CD4-positive, alpha-beta T cell treated with Interleukin-17A for 4 hours (primary cell): ENCODE results near the gene FGF11.

Source experiments
- DNase-seq: peaks from one replicate; pipeline ENCODE4 v3.0.0-alpha.2; 2020; ENCODE audit warnings: mixed read lengths

Gene FGF11

GRCh38 chr17:7439462-7440112, at the start of gene FGF11:
FGF11 (plus strand) TSS chr17:7439512; CDS start chr17:7439621, 109 bp downstream.
- peak; percentile 12 for DNase-seq

GRCh38 chr17:7389924-7390910, 49.1 kb upstream of the FGF11 start:
- no peak for DNase-seq

GRCh38 chr17:7391307-7391706, 48.0 kb upstream of the FGF11 start:
- DNase-seq = no peak

GRCh38 chr17:7392696-7393612, 46.4 kb upstream of the FGF11 start:
- no peak for DNase-seq

GRCh38 chr17:7393613-7394451, 45.5 kb upstream of the FGF11 start:
- peak; percentile 83 for DNase-seq

GRCh38 chr17:7394452-7395191, 44.7 kb upstream of the FGF11 start, which contains the start of gene PLSCR3:
PLSCR3 (minus strand) TSS chr17:7394525; CDS start chr17:7394110, 415 bp downstream.
- peak; percentile 88 for DNase-seq

GRCh38 chr17:7396147-7396546, 43.2 kb upstream of the FGF11 start:
- no peak for DNase-seq

- DNase-seq = no peak
Measured at GRCh38 chr17:7398612-7399011, 40.7 kb upstream of the FGF11 start.

- peak; percentile 52 for DNase-seq
Measured at GRCh38 chr17:7403043-7403726, 36.1 kb upstream of the FGF11 start.

- DNase-seq = no peak
Measured at GRCh38 chr17:7403727-7403976, 35.7 kb upstream of the FGF11 start.

- peak; percentile 98 for DNase-seq
Measured at GRCh38 chr17:7403977-7404736, 35.2 kb upstream of the FGF11 start, which contains the start of gene TMEM256. TMEM256 (minus strand) TSS chr17:7404097; CDS start chr17:7404084, 13 bp downstream.

GRCh38 chr17:7404737-7405349, 34.5 kb upstream of the FGF11 start:
- DNase-seq = peak; percentile 81

GRCh38 chr17:7405350-7406234, 33.7 kb upstream of the FGF11 start:
- DNase-seq = no peak

- DNase-seq = no peak
Measured at GRCh38 chr17:7406235-7406825, 33.0 kb upstream of the FGF11 start.

- DNase-seq = no peak
Measured at GRCh38 chr17:7407082-7407481, 32.2 kb upstream of the FGF11 start.

GRCh38 chr17:7407485-7408251, 31.6 kb upstream of the FGF11 start, which contains the start of gene NLGN2:
NLGN2 (plus strand) TSS chr17:7407845; CDS start chr17:7408256, 411 bp downstream.
- DNase-seq = no peak

- peak; percentile 52 for DNase-seq
Measured at GRCh38 chr17:7408252-7408727, 31.0 kb upstream of the FGF11 start.
